ENCODE measurements around the gene KCNQ1. TPM values are rescaled to one million over a fixed set of nuclear protein-coding genes. Genes with fewer than 3 reads are reported as not detected.

The KCNQ1 gene
- total RNA-seq, 1 experiment from 2014 or later, result 10.7 TPM

- no peak for TF ChIP-seq ZFX (IDR thresholded peaks at IDR 0.05)
- TF ChIP-seq ELF1 (IDR thresholded peaks at IDR 0.05; ENCODE audit: borderline replicate concordance, low read depth), result no peak
- TF ChIP-seq YY1 (IDR thresholded peaks at IDR 0.05; ENCODE audit: extremely low read depth, insufficient replicate concordance, low read depth, low read length), result no peak
- no peak for TF ChIP-seq ATF3 (IDR thresholded peaks at IDR 0.05)
- TF ChIP-seq POLR2AphosphoS5 (IDR thresholded peaks at IDR 0.05; ENCODE audit: low read depth, low read length), result no peak
- TF ChIP-seq MAX (IDR thresholded peaks at IDR 0.05), result no peak
- TF ChIP-seq ZNF274 (IDR thresholded peaks at IDR 0.05; ENCODE audit: low read depth, low read length), result no peak
- TF ChIP-seq EZH2phosphoT487 (IDR thresholded peaks at IDR 0.05; ENCODE audit: borderline replicate concordance), result no peak
These were observed 198.9 kb downstream of the KCNQ1 start (continued) for GRCh38 chr11:2643746-2644145.

GRCh38 chr11:2644844-2645778 is 200.3 kb downstream of the KCNQ1 start:
- Histone ChIP-seq H4K20me1 (ENCODE audit: insufficient read depth) (no peaks in the 10 kb centered on the region), H3K4me1 (ENCODE audit: control insufficient read depth in 1 of 2, insufficient read depth in 2 of 2, low read length in 2 of 2) (no peaks in the 10 kb centered on the region), H3K27me3 (ENCODE audit: insufficient read depth, low read length) (no peaks in the 10 kb centered on the region), H3K79me2 (ENCODE audit: insufficient read depth, low read length) (no peaks in the 10 kb centered on the region), H3K4me2 (ENCODE audit: low read length) (no peak overlapping the region), H3K36me3 (ENCODE audit: control insufficient read depth in 1 of 2, insufficient read depth in 2 of 2, low read length in 2 of 2) (no peaks in the 10 kb centered on the region), H3K9me2 (ENCODE audit: insufficient read depth) (no peaks in the 10 kb centered on the region), H3K27ac (ENCODE audit: low read depth, low read length) (no peak overlapping the region), H2AFZ (ENCODE audit: low read depth, low read length, poor library complexity, severe bottlenecking) (no peak overlapping the region), H3K4me3 (replicated peaks in 1 of 2; ENCODE audit: low read depth in 1 of 2, low read length in 2 of 2) (no peak overlapping the region), H3K9ac (ENCODE audit: low read length) (no peak overlapping the region), H3K9me3 (ENCODE audit: control insufficient read depth in 1 of 2, insufficient read depth in 1 of 2, low read depth in 1 of 2, low read length in 2 of 2) (peaks cover 11 to 15% of the 10 kb centered on the region in 2 experiments; a peak in 3 of 4 replicates)
- CTCF ChIA-PET, result no interaction called here
- ATAC-seq, result no peak
- no peak for DNase-seq (ENCODE audit: low read depth, low spot score)
- POLR2A ChIA-PET, result no interaction called here
- TF ChIP-seq RAD21 (IDR thresholded peaks at IDR 0.05; ENCODE audit: low read depth) (no peak), EZH2phosphoT487 (IDR thresholded peaks at IDR 0.05; ENCODE audit: borderline replicate concordance) (no peak), POLR2A (IDR thresholded peaks at IDR 0.05; ENCODE audit: borderline replicate concordance, extremely low read depth, insufficient read depth, insufficient read length) (no peak), MAX (IDR thresholded peaks at IDR 0.05) (no peak), REST (IDR thresholded peaks at IDR 0.05; ENCODE audit: low read depth) (no peak)
- RAD21 ChIA-PET (ENCODE audit: low non-redundant PET in 1 of 2, low total read pairs in 2 of 2, uncharacterized antibody in 2 of 2, unreplicated experiment in 2 of 2), result no interaction called here
- no TSS peak for BruUV-seq (replicated peaks)
- intact Hi-C loops (cut with micrococcal nuclease), result loop anchor here (5.0 kb wide), 1 partner anchor 53 kb away; no protein-coding TSS in a partner anchor
